Ovary (tissue), 3 donors: ENCODE results near the gene GRID1.

Source experiments
- CTCF ChIP-seq, 3 donors: fragments of 450-650 bp in 2 of 3; fragments of 200-600 bp in 1 of 3; IDR thresholded peaks; one replicate each; pipeline versions ENCODE4 v1.5.1 to v1.8.0; 2016 to 2022; ENCODE audit warnings: antibody characterized with exemption in 3 of 3, mild to moderate bottlenecking in 1 of 3
- EP300 ChIP-seq: sonication (generic); formaldehyde crosslinking; IDR thresholded peaks from one replicate; pipeline ENCODE4 v1.6.1; 2017; ENCODE audit warnings: antibody characterized with exemption
- donor health status: DM: no; HTN: no; CAD: no.

GRCh38 chr10:86216886-86217285 is 149.7 kb downstream of the GRID1 start:
- TF ChIP-seq CTCF (IDR thresholded peaks at IDR 0.05), result no peak
- no peak for TF ChIP-seq EP300
